Measurements from ENCODE around the gene CSF1. TPM values are rescaled to one million over a fixed set of nuclear protein-coding genes. Genes with fewer than 3 reads are reported as not detected.

CSF1 gene
- total RNA-seq, 1 experiment from 2014 or later = 4.9 TPM

- CTCF ChIA-PET = no interaction called here
- POLR2A ChIA-PET (ENCODE audit: low non-redundant PET) = no interaction called here
- Histone ChIP-seq H3K9me3 (ENCODE audit: low read depth, low read length, poor library complexity, severe bottlenecking) (no peaks in the 10 kb centered on the region), H3K4me1 (ENCODE audit: insufficient read depth, low read length, poor library complexity, severe bottlenecking) (peaks cover 11% of the 10 kb centered on the region), H3K27ac (ENCODE audit: low read depth, low read length, poor library complexity, severe bottlenecking) (no peak overlapping the region), H3K4me3 (ENCODE audit: low read depth, low read length, poor library complexity, severe bottlenecking) (no peak overlapping the region), H3K36me3 (ENCODE audit: insufficient read depth, low read length, poor library complexity, severe bottlenecking) (no peaks in the 10 kb centered on the region), H3K27me3 (replicated peaks; ENCODE audit: insufficient read depth, low read depth, low read length, poor library complexity) (no peaks in the 10 kb centered on the region)
- DNase-seq (ENCODE audit: low spot score) = no peak
- TF ChIP-seq EZH2 (IDR thresholded peaks at IDR 0.05; ENCODE audit: borderline replicate concordance, low read depth, low read length, poor library complexity, severe bottlenecking) (no peak), CTCF (conservative IDR thresholded peaks at IDR 0.05; ENCODE audit: low read depth, low read length) (no peak)
- intact Hi-C loops (cut with micrococcal nuclease; ENCODE audit: unreplicated experiment) = no loop called here
- no TSS peak for BruUV-seq (replicated peaks)
Measured at GRCh38 chr1:109913360-109913879, 2.8 kb downstream of the CSF1 start.

GRCh38 chr1:109914587-109915240 lies 4.1 kb downstream of the CSF1 start:
- Histone ChIP-seq H3K27me3 (replicated peaks; ENCODE audit: insufficient read depth, low read depth, low read length, poor library complexity) (no peaks in the 10 kb centered on the region), H3K36me3 (ENCODE audit: insufficient read depth, low read length, poor library complexity, severe bottlenecking) (no peaks in the 10 kb centered on the region), H3K9me3 (ENCODE audit: low read depth, low read length, poor library complexity, severe bottlenecking) (no peaks in the 10 kb centered on the region), H3K4me1 (ENCODE audit: insufficient read depth, low read length, poor library complexity, severe bottlenecking) (peaks cover 11% of the 10 kb centered on the region), H3K4me3 (ENCODE audit: low read depth, low read length, poor library complexity, severe bottlenecking) (no peak overlapping the region), H3K27ac (ENCODE audit: low read depth, low read length, poor library complexity, severe bottlenecking) (no peak overlapping the region)
- BruUV-seq (replicated peaks) = no TSS peak
- DNase-seq (ENCODE audit: low spot score) = no peak
- POLR2A ChIA-PET (ENCODE audit: low non-redundant PET) = no interaction called here
- TF ChIP-seq EZH2 (IDR thresholded peaks at IDR 0.05; ENCODE audit: borderline replicate concordance, low read depth, low read length, poor library complexity, severe bottlenecking) (no peak), CTCF (conservative IDR thresholded peaks at IDR 0.05; ENCODE audit: low read depth, low read length) (no peak)
- CTCF ChIA-PET = no interaction called here
- intact Hi-C loops (cut with micrococcal nuclease; ENCODE audit: unreplicated experiment) = no loop called here

- Histone ChIP-seq H3K36me3 (ENCODE audit: insufficient read depth, low read length, poor library complexity, severe bottlenecking) (no peaks in the 10 kb centered on the region), H3K9me3 (ENCODE audit: low read depth, low read length, poor library complexity, severe bottlenecking) (no peaks in the 10 kb centered on the region), H3K4me3 (ENCODE audit: low read depth, low read length, poor library complexity, severe bottlenecking) (no peak overlapping the region), H3K27ac (ENCODE audit: low read depth, low read length, poor library complexity, severe bottlenecking) (no peak overlapping the region), H3K4me1 (ENCODE audit: insufficient read depth, low read length, poor library complexity, severe bottlenecking) (no peaks in the 10 kb centered on the region), H3K27me3 (replicated peaks; ENCODE audit: insufficient read depth, low read depth, low read length, poor library complexity) (no peaks in the 10 kb centered on the region)
- no peak for DNase-seq (ENCODE audit: low spot score)
- ChIA-PET CTCF (no interaction called here), POLR2A (ENCODE audit: low non-redundant PET) (no interaction called here)
- TF ChIP-seq CTCF (conservative IDR thresholded peaks at IDR 0.05; ENCODE audit: low read depth, low read length) (no peak), EZH2 (IDR thresholded peaks at IDR 0.05; ENCODE audit: borderline replicate concordance, low read depth, low read length, poor library complexity, severe bottlenecking) (no peak)
- BruUV-seq (replicated peaks) = no TSS peak
- intact Hi-C loops (cut with micrococcal nuclease; ENCODE audit: unreplicated experiment) = no loop called here
Measured at GRCh38 chr1:109917051-109917767, 6.6 kb downstream of the CSF1 start.

Data from A673 (cell line).